GM20000 (cell line): Measurements from ENCODE around the gene HOXC10.

Source experiments
- DNase-seq: peaks from one replicate; pipeline ENCODE4 v3.0.0; 2012; ENCODE audit warnings: low spot score
- TF ChIP-seq, protein P1 (sequence below): IDR thresholded peaks from 2 replicates; pipeline ENCODE4 v1.5.1; 2012; ENCODE audit warnings: mild to moderate bottlenecking, control low read depth; ENCODE audit errors: extremely low read depth, missing control alignments

HOXC10 gene

DNA sequence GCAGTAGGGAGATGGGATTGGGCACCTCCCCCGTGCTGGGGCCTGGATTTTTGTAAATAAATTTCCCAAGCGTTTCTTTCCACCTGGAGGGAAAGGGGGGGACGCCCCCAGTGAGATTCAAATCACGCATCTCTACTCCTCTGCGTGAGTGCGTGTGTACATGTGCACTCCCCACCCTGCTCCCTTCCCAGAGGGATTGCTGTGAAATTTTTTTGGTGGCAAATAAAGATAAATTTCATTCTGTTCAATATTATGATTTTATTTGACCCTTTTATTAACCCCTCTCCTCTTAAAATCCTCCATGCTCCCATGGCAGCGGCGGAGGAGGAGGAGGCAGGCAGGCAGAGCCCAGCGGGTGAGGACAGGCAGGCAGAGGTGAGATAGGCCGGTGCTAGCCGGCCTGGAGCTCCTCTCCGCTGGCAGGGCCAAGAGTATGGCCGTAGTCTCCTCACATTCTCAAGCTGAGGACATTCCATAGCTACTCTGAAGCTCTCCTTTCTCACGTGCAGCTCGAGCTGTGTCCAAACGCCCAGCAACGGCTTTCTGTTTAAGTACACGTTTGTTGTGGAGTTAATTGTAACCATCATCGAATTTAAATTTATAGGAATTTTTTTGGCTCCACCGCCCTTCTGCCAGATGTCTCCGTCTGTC lies 8.6 kb upstream of the HOXC10 start:
- TF ChIP-seq, protein P1, sequence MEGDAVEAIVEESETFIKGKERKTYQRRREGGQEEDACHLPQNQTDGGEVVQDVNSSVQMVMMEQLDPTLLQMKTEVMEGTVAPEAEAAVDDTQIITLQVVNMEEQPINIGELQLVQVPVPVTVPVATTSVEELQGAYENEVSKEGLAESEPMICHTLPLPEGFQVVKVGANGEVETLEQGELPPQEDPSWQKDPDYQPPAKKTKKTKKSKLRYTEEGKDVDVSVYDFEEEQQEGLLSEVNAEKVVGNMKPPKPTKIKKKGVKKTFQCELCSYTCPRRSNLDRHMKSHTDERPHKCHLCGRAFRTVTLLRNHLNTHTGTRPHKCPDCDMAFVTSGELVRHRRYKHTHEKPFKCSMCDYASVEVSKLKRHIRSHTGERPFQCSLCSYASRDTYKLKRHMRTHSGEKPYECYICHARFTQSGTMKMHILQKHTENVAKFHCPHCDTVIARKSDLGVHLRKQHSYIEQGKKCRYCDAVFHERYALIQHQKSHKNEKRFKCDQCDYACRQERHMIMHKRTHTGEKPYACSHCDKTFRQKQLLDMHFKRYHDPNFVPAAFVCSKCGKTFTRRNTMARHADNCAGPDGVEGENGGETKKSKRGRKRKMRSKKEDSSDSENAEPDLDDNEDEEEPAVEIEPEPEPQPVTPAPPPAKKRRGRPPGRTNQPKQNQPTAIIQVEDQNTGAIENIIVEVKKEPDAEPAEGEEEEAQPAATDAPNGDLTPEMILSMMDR = no peak
- no peak for DNase-seq

- TF ChIP-seq, protein P1 = no peak
- no peak for DNase-seq
Measured at GRCh38 chr12:53976823-53977595, 7.9 kb upstream of the HOXC10 start.

DNA sequence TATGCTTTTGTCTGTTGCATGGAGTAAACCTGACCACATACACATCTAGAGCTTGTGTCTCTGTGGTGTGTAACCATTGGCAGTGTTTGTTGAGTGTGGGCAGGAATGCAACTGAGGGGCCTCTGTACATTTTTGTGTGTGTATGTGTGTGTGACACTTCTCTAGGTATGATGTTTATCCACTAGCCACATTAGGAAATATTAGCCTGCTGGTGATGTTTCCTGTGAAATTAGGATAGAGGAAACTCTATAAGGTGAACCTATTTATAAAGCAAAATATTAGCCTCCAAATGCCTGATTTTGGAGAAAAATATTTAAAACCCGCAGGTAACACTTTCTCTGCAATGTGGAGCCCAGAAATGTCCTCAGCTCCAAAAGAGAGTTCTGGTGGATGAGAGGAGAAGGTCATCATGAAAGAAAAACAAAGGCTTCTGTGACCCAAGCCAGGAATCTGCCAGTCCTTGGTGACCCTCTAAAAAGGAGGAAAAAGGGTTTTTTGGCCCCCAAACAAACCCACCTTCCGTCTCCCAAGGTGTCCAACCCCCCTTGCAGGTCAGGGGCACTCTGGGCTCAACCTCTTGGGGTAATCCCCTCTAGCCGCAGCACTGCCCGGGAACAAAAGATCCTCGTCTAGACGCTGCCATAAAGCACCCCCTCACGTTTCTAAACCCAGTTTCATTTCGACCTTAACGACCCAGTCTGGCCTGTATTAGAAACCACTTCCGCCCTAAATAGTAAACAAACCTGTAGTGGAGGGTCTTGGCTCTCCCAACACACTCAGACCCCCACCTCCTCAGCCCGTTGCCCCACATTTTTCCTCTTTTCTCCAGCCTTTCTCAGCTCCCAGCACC lies 7.1 kb upstream of the HOXC10 start:
- TF ChIP-seq, protein P1 = no peak
- DNase-seq = no peak

GRCh38 chr12:53978477-53979356 lies 6.2 kb upstream of the HOXC10 start:
- DNase-seq = no peak

DNA sequence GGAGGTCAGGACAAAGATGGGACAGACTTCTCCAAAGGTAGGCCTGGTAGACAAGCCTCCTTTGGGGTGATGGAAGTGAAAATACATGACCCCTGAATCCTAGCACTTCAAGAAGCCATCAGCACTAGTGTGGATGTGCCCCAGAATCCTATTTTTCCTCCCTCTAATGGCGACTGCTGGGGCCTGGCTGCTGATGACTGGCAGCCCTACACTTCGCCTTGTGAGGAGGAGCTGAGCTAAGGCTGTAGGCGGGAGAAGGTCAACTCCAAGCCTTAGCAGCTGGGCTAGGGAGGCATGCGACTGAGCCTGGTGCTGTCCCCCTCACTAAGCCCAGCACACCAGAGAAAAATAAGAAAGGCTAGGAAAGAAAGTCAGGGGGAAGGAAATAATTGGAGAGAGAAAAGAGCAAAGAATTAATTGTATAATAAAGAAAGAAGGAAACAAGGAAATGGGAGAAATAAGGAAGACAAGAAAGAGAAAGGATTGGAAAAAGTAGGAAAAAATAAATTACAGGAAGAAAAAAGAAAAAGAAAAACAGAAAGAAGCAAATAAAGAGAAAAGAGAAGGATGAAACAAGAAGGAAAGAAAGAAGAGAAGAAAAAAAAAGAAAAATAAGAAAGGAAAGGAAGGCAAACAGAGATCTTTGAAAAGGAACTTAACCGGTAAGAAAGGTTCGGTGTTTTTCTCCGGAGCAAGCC lies 4.7 kb upstream of the HOXC10 start:
- TF ChIP-seq, protein P1 = no peak
- no peak for DNase-seq

More at GRCh38 chr12:53978477-53979356, 6.2 kb upstream of the HOXC10 start:
- TF ChIP-seq, protein P1 = no peak

- DNase-seq = no peak
- TF ChIP-seq, protein P1 = no peak
Measured at GRCh38 chr12:53980802-53981496, 4.0 kb upstream of the HOXC10 start.
